ENCODE data around the gene NTRK1. TPM values are rescaled to one million over a fixed set of nuclear protein-coding genes. Genes with fewer than 3 reads are reported as not detected.
A peak's percentile ranks its signal among the peaks of the same experiment; 100 is the strongest.
"Not testable (repeated sequence)": the region's sequence is repeated elsewhere in the genome, so short reads cannot be mapped to it uniquely, and the experiment has no call there.

Gene NTRK1
- total RNA-seq, 6 experiments from 2014 or later, result 0.10 TPM; not detected in 5

- no peak for DNase-seq
- no peak overlapping the region; the same call in 1 of the 2 replicates for H3K4me3 Mint-ChIP-seq
- no peaks in the 10 kb centered on the region for H3K36me3 Mint-ChIP-seq (ENCODE audit: low read depth)
- H3K27ac Mint-ChIP-seq, result peak overlapping the region; percentile 42; the same call in 1 of the 2 replicates
- TF ChIP-seq CTCF (IDR thresholded peaks at IDR 0.05), result no peak
- H3K9me3 Mint-ChIP-seq, result no peaks in the 10 kb centered on the region
- H3K4me1 Mint-ChIP-seq (ENCODE audit: low read depth), result peaks cover 46% of the 10 kb centered on the region
- H3K27me3 Mint-ChIP-seq (ENCODE audit: insufficient read depth), result peaks cover 43% of the 10 kb centered on the region
These were observed 64.7 kb downstream of the NTRK1 start for GRCh38 chr1:156925154-156926010.

DNA sequence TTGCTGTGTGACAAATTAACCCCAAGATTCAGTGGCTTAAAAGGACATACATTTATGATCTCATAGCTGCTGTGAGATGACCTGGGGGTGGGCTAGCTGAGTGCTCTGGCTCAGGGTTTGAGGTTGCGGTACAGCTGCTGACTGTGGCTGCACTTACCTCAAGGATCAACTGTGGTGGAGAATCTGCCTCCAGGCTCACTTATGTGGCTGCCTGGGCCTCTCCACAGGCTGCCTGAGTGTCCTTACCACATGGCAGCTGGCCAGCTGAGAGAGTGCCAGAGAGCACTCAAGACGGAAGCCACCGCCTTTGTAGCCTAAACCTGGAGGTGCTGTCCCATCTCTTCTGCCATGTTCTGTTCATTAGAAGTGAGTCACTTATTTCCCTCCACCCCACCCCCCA lies 65.5 kb downstream of the NTRK1 start:
- peaks cover 40% of the 10 kb centered on the region for H3K27me3 Mint-ChIP-seq (ENCODE audit: insufficient read depth)
- no peak overlapping the region for H3K4me3 Mint-ChIP-seq
- H3K27ac Mint-ChIP-seq, result no peak overlapping the region
- H3K9me3 Mint-ChIP-seq, result no peaks in the 10 kb centered on the region
- peak; percentile 82 for DNase-seq
- H3K4me1 Mint-ChIP-seq (ENCODE audit: low read depth), result peaks cover 40% of the 10 kb centered on the region
- TF ChIP-seq CTCF (IDR thresholded peaks at IDR 0.05), result no peak
- no peaks in the 10 kb centered on the region for H3K36me3 Mint-ChIP-seq (ENCODE audit: low read depth)

DNA sequence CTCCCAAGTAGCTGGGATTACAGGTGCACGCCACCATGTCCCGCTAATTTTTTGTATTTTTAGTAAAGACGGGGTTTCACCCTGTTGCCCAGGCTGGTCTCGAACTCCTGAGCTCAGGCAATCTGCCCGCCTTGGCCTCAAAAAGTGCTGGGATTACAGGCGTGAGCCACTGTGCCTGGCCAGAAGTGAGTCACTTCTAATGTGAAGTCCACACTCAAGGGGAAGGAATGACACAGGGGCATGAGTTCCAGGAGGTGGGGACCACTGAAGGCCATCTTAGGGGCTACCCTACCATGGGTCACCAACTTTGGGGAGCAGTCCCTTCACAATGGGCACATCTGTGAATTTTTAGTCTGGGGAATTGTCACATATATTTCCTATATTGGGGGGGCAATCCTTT lies 66.0 kb downstream of the NTRK1 start:
- Mint-ChIP-seq H3K4me3 (peak overlapping the region; percentile 64; the same call in 1 of the 2 replicates), H3K27ac (peak overlapping the region; percentile 23; the same call in 1 of the 2 replicates), H3K4me1 (ENCODE audit: low read depth) (peaks cover 40% of the 10 kb centered on the region), H3K27me3 (ENCODE audit: insufficient read depth) (peaks cover 43% of the 10 kb centered on the region)
- DNase-seq, result peak; percentile 33
- not testable (repeated sequence) for H3K9me3 Mint-ChIP-seq; H3K36me3 Mint-ChIP-seq (ENCODE audit: low read depth)

DNA sequence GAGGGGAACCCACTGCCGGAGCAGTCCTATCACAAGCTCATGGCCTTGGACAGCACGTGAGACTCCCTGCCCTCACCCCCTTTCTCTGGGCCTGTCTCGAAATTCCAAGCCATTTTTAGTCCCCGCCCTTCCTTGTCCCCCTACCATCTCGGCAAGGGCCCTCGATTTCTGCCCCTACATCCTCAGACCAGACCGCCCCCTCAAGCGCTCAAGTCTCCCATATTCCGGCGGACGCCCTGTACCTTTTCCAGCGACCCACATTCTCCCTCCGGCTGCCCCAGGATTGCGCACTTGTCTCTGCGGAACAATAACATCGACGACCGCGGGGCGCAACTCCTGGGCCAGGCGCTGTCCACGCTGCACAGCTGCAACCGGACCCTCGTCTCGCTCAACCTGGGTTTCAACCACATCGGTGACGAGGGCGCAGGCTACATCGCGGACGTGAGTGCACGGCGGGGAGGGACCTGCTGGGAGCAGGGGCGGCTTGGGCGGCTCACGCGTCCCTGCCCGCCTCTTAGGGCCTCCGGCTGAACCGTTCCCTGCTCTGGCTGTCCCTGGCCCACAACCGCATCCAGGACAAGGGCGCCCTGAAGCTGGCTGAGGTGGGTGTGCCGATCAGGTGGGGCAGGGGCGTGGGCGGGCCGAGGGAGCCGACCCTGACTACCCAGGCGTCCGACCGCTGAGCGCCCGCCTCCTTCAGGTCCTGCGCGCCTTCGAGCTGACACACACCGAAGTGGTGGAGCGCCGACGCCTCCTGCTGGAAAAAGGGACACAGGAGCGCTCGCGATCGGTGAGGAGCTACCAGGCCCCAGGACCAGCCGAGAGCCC lies 66.8 kb downstream of the NTRK1 start:
- peak; percentile 82 for TF ChIP-seq CTCF (IDR thresholded peaks at IDR 0.05)
- Mint-ChIP-seq H3K36me3 (ENCODE audit: low read depth) (no peaks in the 10 kb centered on the region), H3K4me3 (peak overlapping the region; percentile 64), H3K27me3 (ENCODE audit: insufficient read depth) (peaks cover 36% of the 10 kb centered on the region), H3K9me3 (no peaks in the 10 kb centered on the region), H3K4me1 (ENCODE audit: low read depth) (peaks cover 40% of the 10 kb centered on the region), H3K27ac (no peak overlapping the region; the same call in 1 of the 2 replicates)
- DNase-seq, result peak; percentile 64

GRCh38 chr1:156928043-156928602 lies 67.5 kb downstream of the NTRK1 start:
- peak; percentile 36; the same call in 1 of the 2 replicates for TF ChIP-seq CTCF (IDR thresholded peaks at IDR 0.05)
- H3K4me1 Mint-ChIP-seq (ENCODE audit: low read depth), result peaks cover 38% of the 10 kb centered on the region
- DNase-seq, result no peak
- peaks cover 30% of the 10 kb centered on the region for H3K27me3 Mint-ChIP-seq (ENCODE audit: insufficient read depth)
- H3K27ac Mint-ChIP-seq, result no peak overlapping the region
- no peaks in the 10 kb centered on the region for H3K36me3 Mint-ChIP-seq (ENCODE audit: low read depth)
- H3K4me3 Mint-ChIP-seq, result peak overlapping the region; percentile 64
- no peaks in the 10 kb centered on the region for H3K9me3 Mint-ChIP-seq

Data from HFFc6 (cell line).